ENCODE data around the gene PHF2. TPM values are rescaled to one million over a fixed set of nuclear protein-coding genes. Genes with fewer than 3 reads are reported as not detected.

PHF2 gene
- total and polyA plus RNA-seq, 9 donors = 21.3 to 45.8 (median 36.6) TPM

DNA sequence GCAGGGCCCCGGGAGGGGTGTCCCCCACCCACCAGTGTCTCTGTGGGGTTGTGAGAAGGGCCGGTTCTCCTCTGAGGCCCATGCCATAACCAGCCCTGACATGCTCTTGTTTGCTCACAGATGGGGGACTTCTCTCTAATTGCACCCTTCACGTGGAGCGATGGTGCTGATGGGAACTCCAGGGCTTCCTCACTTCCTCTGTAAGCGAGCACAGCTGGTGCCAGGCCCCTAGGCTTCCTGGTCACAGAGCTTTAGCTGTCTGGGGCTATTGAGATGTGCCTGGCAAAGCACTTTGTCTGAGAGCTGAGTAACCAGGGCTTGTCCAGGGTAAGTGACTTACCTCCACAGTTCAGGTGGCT, 36.4 kb downstream of the PHF2 start:
- 64% methylated on average over 2 of the region's 5 CpGs for WGBS (ENCODE audit: insufficient coverage)
- H3K4me3 ChIP-seq (ENCODE audit: low read length) = no peak overlapping the region
- no peaks in the 10 kb centered on the region for H3K27me3 ChIP-seq (ENCODE audit: control insufficient read depth, insufficient read depth, low read length)
- no peak overlapping the region for H3K27ac ChIP-seq (ENCODE audit: low read length)
- H3K4me1 ChIP-seq (ENCODE audit: control insufficient read depth, insufficient read depth, low read length) = peaks cover 10% of the 10 kb centered on the region
- peaks cover 20% of the 10 kb centered on the region for H3K9me3 ChIP-seq (replicated peaks; ENCODE audit: control insufficient read depth, low read depth, low read length)
- peak; percentile 27 for DNase-seq
- peaks cover 4% of the 10 kb centered on the region for H3K36me3 ChIP-seq (ENCODE audit: control insufficient read depth, insufficient read depth, low read length)

DNA sequence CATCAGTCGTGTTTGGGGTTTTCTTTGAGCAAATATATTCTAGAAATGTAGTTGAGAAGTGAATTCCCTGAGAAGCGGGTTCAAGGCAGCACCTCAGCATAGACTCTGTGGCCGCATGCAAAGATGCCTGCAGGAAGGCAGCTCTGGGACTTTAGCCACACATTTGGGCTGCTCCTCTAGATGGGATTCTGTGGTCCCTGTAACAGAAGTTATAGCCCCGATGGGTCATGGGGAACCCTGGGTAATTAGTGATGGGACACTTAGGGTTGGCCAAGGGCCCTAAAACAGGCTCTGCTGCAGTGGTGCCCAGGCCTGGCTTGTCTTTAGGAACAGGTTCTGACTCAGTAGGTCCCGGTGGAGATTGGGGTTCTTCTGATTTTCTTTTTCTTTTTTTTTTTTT, 36.8 kb downstream of the PHF2 start:
- Histone ChIP-seq H3K4me3 (ENCODE audit: low read length) (no peak overlapping the region), H3K9me3 (replicated peaks; ENCODE audit: control insufficient read depth, low read depth, low read length) (peaks cover 17% of the 10 kb centered on the region), H3K36me3 (ENCODE audit: control insufficient read depth, insufficient read depth, low read length) (peaks cover 4% of the 10 kb centered on the region), H3K27ac (ENCODE audit: low read length) (no peak overlapping the region), H3K4me1 (ENCODE audit: control insufficient read depth, insufficient read depth, low read length) (peaks cover 13% of the 10 kb centered on the region), H3K27me3 (ENCODE audit: control insufficient read depth, insufficient read depth, low read length) (no peaks in the 10 kb centered on the region)
- no peak for DNase-seq
- 77% methylated on average over 2 of the region's 5 CpGs for WGBS (ENCODE audit: insufficient coverage)

DNA sequence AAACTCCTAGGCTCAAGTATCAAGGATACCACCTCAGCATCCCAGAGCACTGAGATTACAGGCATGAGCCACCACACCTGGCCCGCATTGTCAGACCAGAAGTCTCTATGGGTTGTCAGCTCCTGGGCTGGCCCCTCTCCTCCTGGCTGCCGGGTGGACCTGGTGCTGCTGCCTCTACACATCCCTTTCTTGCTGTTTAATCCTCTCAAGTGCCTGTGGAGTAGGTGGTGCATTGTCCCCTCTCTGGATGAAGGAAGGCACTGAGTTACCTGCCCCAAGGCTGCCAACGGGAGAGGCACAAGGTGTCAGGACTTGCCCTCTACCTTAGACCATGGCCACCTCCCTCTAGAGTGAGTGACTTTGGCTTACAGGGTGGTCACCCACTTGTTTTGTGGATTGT, 37.4 kb downstream of the PHF2 start:
- no peak for DNase-seq
- Histone ChIP-seq H3K4me3 (ENCODE audit: low read length) (no peak overlapping the region), H3K9me3 (replicated peaks; ENCODE audit: control insufficient read depth, low read depth, low read length) (peaks cover 14% of the 10 kb centered on the region), H3K4me1 (ENCODE audit: control insufficient read depth, insufficient read depth, low read length) (peaks cover 13% of the 10 kb centered on the region), H3K27ac (ENCODE audit: low read length) (no peak overlapping the region), H3K36me3 (ENCODE audit: control insufficient read depth, insufficient read depth, low read length) (peaks cover 4% of the 10 kb centered on the region), H3K27me3 (ENCODE audit: control insufficient read depth, insufficient read depth, low read length) (no peaks in the 10 kb centered on the region)
- WGBS (ENCODE audit: insufficient coverage) = 0% methylated on average over 1 of the region's 3 CpGs

DNA sequence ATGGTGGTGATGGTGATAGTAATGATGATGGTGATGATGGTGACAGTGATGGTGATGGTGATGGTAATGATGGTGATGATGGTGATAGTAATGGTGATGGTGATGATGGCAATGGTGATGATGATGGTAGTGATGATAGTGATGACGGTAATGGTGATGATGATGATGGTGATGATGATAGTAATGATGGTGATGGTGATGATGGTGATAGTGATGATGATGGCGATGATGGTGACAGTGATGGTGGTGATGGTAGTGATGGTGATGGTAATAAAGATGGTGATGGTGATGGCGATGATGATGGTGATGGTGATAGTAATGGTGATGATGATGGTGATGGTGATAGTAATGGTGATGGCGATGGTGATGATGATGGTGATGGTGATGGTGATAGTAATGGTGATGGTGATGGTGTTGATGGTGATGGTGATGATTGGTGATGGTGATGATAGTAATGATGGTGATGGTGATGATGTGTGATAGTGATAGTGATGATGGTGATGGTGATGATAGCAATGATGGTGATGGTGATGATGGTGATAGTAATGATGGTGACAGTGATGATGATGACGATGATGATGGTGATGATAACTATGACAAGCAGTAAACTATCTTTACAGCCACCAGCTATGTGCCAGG, 38.6 kb downstream of the PHF2 start:
- peaks cover 7% of the 10 kb centered on the region for H3K9me3 ChIP-seq (replicated peaks; ENCODE audit: control insufficient read depth, low read depth, low read length)
- no peak overlapping the region for H3K4me3 ChIP-seq (ENCODE audit: low read length)
- no peak overlapping the region for H3K27ac ChIP-seq (ENCODE audit: low read length)
- no peaks in the 10 kb centered on the region for H3K27me3 ChIP-seq (ENCODE audit: control insufficient read depth, insufficient read depth, low read length)
- peaks cover 4% of the 10 kb centered on the region for H3K36me3 ChIP-seq (ENCODE audit: control insufficient read depth, insufficient read depth, low read length)
- DNase-seq = no peak
- WGBS (ENCODE audit: insufficient coverage) = 87% methylated on average over 4 of the region's 5 CpGs
- peaks cover 13% of the 10 kb centered on the region for H3K4me1 ChIP-seq (ENCODE audit: control insufficient read depth, insufficient read depth, low read length)

DNA sequence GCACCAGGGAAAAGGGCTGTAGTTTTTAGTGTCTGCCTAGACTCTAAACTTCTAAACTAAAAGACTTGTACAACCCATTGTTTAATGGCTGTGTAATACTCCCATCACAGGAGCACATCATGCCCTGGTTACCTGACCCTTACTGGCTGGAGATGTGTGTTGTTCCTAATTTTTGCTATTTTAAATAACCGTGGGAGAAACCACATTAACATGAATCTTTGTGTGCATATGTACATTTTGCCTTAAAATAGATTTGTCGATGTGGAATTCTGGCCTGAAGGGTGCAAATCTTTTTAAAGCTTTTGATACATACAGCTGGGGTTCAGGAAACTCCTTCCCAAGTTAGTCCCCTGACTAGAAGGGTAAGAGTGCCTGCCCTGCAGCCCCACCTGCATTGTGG, 39.7 kb downstream of the PHF2 start:
- Histone ChIP-seq H3K36me3 (ENCODE audit: control insufficient read depth, insufficient read depth, low read length) (peaks cover 4% of the 10 kb centered on the region), H3K27ac (ENCODE audit: low read length) (no peak overlapping the region), H3K9me3 (replicated peaks; ENCODE audit: control insufficient read depth, low read depth, low read length) (no peaks in the 10 kb centered on the region), H3K27me3 (ENCODE audit: control insufficient read depth, insufficient read depth, low read length) (no peaks in the 10 kb centered on the region), H3K4me3 (ENCODE audit: low read length) (no peak overlapping the region), H3K4me1 (ENCODE audit: control insufficient read depth, insufficient read depth, low read length) (peaks cover 13% of the 10 kb centered on the region)
- no peak for DNase-seq
- no CpG with 5 or more reads among the region's 2 CpGs for WGBS (ENCODE audit: insufficient coverage)

DNA sequence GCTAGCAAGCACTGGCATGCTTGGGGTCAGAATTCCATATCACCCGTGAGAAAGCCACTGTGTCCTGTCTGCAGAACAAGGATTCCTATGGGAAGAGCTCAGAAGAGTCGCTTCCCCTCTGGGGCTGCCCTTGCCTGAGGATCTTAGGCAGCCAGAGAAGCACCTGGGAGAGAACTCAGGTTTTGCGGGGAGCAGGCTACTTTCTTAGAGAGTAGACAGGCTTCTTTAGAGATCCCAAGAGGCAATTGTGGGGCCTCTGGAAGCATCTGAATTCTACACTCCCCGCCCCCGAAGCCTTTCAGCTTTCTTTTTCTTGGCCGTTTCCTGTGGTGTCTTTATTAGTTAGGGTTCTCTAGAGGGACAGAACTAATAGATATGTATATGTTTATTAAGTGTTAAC, 40.9 kb downstream of the PHF2 start:
- H3K36me3 ChIP-seq (ENCODE audit: control insufficient read depth, insufficient read depth, low read length) = peaks cover 4% of the 10 kb centered on the region
- H3K4me3 ChIP-seq (ENCODE audit: low read length) = no peak overlapping the region
- 42% methylated on average over 3 of the region's 6 CpGs for WGBS (ENCODE audit: insufficient coverage)
- H3K9me3 ChIP-seq (replicated peaks; ENCODE audit: control insufficient read depth, low read depth, low read length) = no peaks in the 10 kb centered on the region
- H3K27me3 ChIP-seq (ENCODE audit: control insufficient read depth, insufficient read depth, low read length) = no peaks in the 10 kb centered on the region
- peak; percentile 26 for DNase-seq
- no peak overlapping the region for H3K27ac ChIP-seq (ENCODE audit: low read length)
- H3K4me1 ChIP-seq (ENCODE audit: control insufficient read depth, insufficient read depth, low read length) = peaks cover 13% of the 10 kb centered on the region

DNA sequence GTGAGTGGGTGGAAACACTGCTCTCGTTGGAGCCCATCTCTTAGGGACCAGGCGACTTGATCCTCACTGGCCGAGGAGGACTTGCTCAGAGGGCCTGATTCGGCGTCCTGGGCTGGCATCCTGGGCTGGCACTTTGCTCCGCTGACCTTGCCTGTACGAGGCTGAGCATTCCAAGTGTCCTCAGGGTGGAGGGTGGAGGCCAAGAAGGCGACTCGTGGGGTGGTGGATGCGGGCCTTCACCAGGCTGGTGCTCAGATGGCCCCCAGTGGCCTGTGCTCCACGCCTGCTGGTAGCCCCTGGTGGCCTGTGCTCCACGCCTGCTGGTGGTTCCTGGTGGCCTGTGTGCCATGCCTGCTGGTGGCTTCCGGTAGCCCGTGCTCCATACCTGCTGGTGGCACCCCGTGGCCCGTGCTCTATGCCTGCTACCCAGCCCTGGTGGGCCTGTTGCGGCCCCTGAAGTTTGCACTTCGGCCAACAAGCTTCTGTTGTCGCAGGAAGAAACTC, 42.9 kb downstream of the PHF2 start:
- Histone ChIP-seq H3K36me3 (ENCODE audit: control insufficient read depth, insufficient read depth, low read length) (no peaks in the 10 kb centered on the region), H3K4me1 (ENCODE audit: control insufficient read depth, insufficient read depth, low read length) (peaks cover 7% of the 10 kb centered on the region), H3K4me3 (ENCODE audit: low read length) (no peak overlapping the region), H3K27me3 (ENCODE audit: control insufficient read depth, insufficient read depth, low read length) (no peaks in the 10 kb centered on the region), H3K27ac (ENCODE audit: low read length) (no peak overlapping the region), H3K9me3 (replicated peaks; ENCODE audit: control insufficient read depth, low read depth, low read length) (no peaks in the 10 kb centered on the region)
- WGBS (ENCODE audit: insufficient coverage) = 85% methylated on average over 18 of the region's 19 CpGs
- DNase-seq = no peak

DNA sequence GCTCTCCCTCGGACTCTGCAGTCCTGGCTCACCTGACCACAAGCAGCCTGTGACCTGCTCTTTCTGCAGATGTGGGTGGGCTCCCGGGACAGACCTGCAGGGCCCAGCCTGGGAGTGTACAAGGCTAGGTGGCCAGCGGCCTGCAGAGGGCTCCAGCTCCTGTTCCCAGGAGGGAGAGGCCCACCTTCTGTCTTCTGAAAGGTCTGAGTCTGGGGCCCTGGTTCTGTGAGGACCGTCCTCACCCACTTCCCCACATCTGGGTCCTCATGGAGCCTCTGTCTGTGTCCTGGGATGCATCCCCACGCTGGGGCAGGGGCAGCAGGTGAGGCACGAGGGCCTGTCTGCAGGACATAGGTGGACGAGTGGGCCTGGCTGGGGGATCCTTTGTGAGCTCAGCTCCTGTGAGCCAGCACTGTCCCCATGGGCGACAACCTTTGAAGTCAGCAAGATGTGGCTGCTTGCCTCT, 43.7 kb downstream of the PHF2 start:
- H3K4me1 ChIP-seq (ENCODE audit: control insufficient read depth, insufficient read depth, low read length) = peaks cover 7% of the 10 kb centered on the region
- H3K27me3 ChIP-seq (ENCODE audit: control insufficient read depth, insufficient read depth, low read length) = no peaks in the 10 kb centered on the region
- H3K9me3 ChIP-seq (replicated peaks; ENCODE audit: control insufficient read depth, low read depth, low read length) = no peaks in the 10 kb centered on the region
- no peak for DNase-seq
- no peak overlapping the region for H3K4me3 ChIP-seq (ENCODE audit: low read length)
- no peak overlapping the region for H3K27ac ChIP-seq (ENCODE audit: low read length)
- 74% methylated on average over 7 of the region's 8 CpGs for WGBS (ENCODE audit: insufficient coverage)
- no peaks in the 10 kb centered on the region for H3K36me3 ChIP-seq (ENCODE audit: control insufficient read depth, insufficient read depth, low read length)

DNA sequence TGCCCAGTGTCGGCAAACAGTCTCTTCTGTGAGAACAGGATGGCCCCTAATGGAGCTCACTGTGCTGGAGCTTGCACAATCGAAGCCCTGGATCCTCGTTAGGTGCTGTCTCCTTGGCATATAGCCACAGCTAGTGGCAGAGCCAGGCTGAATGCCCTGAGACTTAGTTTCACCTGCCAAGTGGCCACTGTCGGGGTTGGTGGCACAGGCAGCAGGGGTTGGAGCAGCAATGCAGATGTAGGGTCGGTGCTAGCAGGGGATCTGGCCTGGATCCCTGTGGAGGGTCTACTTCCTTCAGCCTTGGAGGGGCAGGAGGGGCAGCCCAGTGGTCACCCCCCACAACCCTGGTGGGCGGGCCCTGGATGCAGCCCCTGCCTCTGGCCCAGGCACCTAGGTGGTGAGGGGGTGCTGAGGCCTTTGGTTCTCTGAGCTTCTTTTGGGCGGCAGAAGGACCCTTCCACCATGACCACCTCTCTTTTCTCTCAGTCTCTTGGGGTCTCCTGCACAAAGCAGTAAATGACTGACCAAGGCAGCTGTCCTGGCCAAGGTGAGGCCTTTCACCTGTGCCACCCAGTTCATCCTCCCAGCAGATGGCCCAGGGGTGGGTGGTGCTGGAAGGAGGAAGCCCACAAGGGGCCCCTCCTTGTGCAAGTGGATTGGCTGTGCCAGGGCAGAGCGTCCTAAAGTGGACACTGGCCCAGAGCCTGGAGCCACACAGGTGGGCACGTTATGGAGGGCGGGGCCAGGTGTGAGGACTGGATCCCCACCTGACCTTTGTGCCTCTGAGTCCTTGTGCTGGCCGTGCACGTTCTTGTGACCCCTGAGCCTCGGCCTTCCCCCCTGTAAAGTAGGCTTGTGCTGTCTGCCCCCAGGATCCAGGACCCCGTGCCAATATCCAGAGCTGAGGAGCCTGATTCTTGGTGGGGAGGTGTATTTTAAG, 44.8 kb downstream of the PHF2 start:
- DNase-seq = no peak
- H3K27me3 ChIP-seq (ENCODE audit: control insufficient read depth, insufficient read depth, low read length) = no peaks in the 10 kb centered on the region
- H3K36me3 ChIP-seq (ENCODE audit: control insufficient read depth, insufficient read depth, low read length) = no peaks in the 10 kb centered on the region
- H3K9me3 ChIP-seq (replicated peaks; ENCODE audit: control insufficient read depth, low read depth, low read length) = no peaks in the 10 kb centered on the region
- WGBS (ENCODE audit: insufficient coverage) = 87% methylated on average over 11 of the region's 14 CpGs
- peaks cover 7% of the 10 kb centered on the region for H3K4me1 ChIP-seq (ENCODE audit: control insufficient read depth, insufficient read depth, low read length)
- H3K4me3 ChIP-seq (ENCODE audit: low read length) = no peak overlapping the region
- H3K27ac ChIP-seq (ENCODE audit: low read length) = no peak overlapping the region

DNA sequence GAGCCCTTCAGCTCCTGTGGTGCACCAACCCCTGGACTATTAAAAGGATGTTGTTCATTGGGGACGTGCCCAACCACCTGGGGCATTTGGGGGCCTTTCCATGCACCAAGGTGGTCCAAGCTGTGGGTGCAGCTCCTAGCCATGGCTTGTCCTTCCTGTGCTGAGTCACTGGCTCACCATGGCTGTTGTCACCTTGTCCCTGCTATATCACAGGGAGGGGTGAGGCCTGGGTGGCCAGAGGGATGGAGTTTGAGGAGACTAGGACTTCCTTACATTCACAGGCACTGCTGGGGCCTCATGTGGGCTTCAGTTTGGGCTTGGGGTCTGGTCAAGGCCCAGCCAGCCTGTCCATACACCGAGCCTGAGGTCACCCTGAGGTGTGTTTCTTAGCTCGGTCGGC, 45.5 kb downstream of the PHF2 start:
- Histone ChIP-seq H3K4me3 (ENCODE audit: low read length) (no peak overlapping the region), H3K27ac (ENCODE audit: low read length) (no peak overlapping the region), H3K27me3 (ENCODE audit: control insufficient read depth, insufficient read depth, low read length) (no peaks in the 10 kb centered on the region), H3K36me3 (ENCODE audit: control insufficient read depth, insufficient read depth, low read length) (no peaks in the 10 kb centered on the region), H3K9me3 (replicated peaks; ENCODE audit: control insufficient read depth, low read depth, low read length) (no peaks in the 10 kb centered on the region), H3K4me1 (ENCODE audit: control insufficient read depth, insufficient read depth, low read length) (peaks cover 7% of the 10 kb centered on the region)
- WGBS (ENCODE audit: insufficient coverage) = 100% methylated on average over 3 of the region's 4 CpGs
- no peak for DNase-seq

All from muscle of leg (tissue), 11 donors.